Measurements from ENCODE around the gene HSPBP1. TPM values are rescaled to one million over a fixed set of nuclear protein-coding genes. Genes with fewer than 3 reads are reported as not detected.

HSPBP1 gene
- total RNA-seq, 5 donors from 2014 or later (not counting 1 experiment from before 2014, with no cell fraction given) = 16.8 to 27.6 (median 24.7) TPM

DNA sequence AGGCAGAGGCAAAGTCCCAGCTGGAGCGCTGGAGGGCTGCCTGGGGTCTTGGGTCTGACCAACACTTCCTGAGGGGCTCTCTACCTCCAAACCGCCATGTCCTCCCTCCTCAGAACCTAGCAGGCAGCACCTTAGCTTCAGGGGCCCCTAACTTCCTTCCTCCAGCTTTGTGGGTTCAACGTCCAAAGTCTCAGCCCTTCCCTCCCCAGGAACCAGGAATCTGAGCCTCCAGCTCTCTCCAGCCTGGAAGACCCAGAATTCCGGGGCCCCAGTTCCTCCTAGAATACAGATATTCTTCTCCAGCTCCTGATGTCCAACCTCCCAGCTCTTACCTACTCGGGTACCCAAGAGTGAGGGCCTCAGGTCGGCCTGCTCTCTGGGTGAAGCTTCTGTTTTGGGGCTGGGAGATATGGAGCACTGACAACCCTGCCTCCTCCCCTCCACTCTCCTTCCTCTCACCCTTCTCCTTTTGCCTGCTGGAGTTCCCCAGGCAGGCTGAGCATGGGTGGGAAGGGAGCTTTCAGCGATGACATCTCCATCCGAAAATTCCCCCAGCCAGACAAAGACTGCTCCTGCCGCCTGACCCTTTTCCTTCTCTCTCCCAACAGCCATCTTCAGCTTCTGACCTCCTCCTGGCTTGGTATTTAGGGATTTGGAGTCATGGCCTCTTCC is 41.7 kb upstream of the HSPBP1 start:
- Histone ChIP-seq H3K27ac (ENCODE audit: low read length) (no peak overlapping the region), H3K4me3 (ENCODE audit: control insufficient read depth in 1 of 2, extremely low read depth in 1 of 2, low read length in 1 of 2) (no peak overlapping the region), H3K27me3 (replicated peaks in 1 of 2; ENCODE audit: control insufficient read depth in 2 of 2, extremely low read depth in 1 of 2, insufficient read depth in 2 of 2, low read length in 1 of 2) (peaks cover 0 to 33% of the 10 kb centered on the region in 2 experiments), H3K4me1 (ENCODE audit: control insufficient read depth in 1 of 2, extremely low read depth in 1 of 2, insufficient read depth in 2 of 2, low read length in 2 of 2) (no peaks in the 10 kb centered on the region), H3K9me3 (no peaks in the 10 kb centered on the region), H3K36me3 (ENCODE audit: control insufficient read depth in 2 of 2, extremely low read depth in 1 of 2, insufficient read depth in 1 of 2, low read length in 1 of 2) (no peaks in the 10 kb centered on the region)
- peaks cover 5 to 19% of the 10 kb centered on the region in 2 donors for H3K27me3 Mint-ChIP-seq
- ChIA-PET CTCF (interaction anchor here in 1 of 2 donors (0.5 kb wide), 1 partner anchor 16 kb away, joined by 3 read pairs; no protein-coding TSS in a partner anchor), POLR2A (no interaction called here)
- H3K9me3 Mint-ChIP-seq = no peaks in the 10 kb centered on the region
- H3K36me3 Mint-ChIP-seq = no peaks in the 10 kb centered on the region
- H3K4me1 Mint-ChIP-seq = no peaks in the 10 kb centered on the region
- WGBS (ENCODE audit: insufficient coverage) = 21% methylated on average over 2 of the region's 9 CpGs
- ATAC-seq (replicated peaks in 1 of 4) = no peak
- no peak overlapping the region for H3K4me3 Mint-ChIP-seq
- H3K27ac Mint-ChIP-seq = no peak overlapping the region
- DNase-seq = no peak

DNA sequence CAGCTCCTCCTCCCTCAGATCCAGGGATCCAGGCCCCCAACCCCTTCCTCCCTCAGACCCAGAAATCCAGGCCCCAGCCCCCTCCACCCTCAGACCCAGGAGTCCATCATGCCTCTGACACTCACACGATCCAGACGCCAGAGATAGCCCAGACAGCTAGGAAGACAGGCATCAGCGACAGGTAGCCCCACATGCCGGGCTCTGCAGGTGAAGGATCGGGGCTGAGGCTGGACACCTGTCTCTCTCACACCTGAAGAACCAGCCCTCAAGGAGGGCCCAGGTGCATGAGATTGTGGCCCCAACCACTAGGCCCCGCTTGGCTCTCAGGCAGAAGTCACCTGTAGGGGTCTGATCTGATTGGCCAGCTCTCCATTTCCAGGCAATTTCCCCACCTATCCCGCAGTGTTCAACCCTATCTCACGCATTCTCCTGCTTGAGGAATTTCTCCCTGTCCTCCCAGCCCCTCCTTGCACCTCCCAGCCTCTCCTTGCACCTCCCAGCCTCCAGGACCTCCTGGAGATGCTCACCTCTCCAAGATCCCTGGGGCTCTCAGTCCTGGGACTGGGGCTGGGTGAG is 41.0 kb upstream of the HSPBP1 start:
- DNase-seq (no peak), ATAC-seq (replicated peaks in 1 of 4) (no peak)
- no peaks in the 10 kb centered on the region for H3K4me1 ChIP-seq (ENCODE audit: control insufficient read depth in 1 of 2, extremely low read depth in 1 of 2, insufficient read depth in 2 of 2, low read length in 2 of 2)
- H3K27ac ChIP-seq (ENCODE audit: low read length) = no peak overlapping the region
- H3K9me3 ChIP-seq = no peaks in the 10 kb centered on the region
- WGBS (ENCODE audit: insufficient coverage) = 85% methylated on average over 8 of the region's 8 CpGs
- no peak overlapping the region for H3K4me3 Mint-ChIP-seq
- no peaks in the 10 kb centered on the region for H3K4me1 Mint-ChIP-seq
- no peaks in the 10 kb centered on the region for H3K36me3 ChIP-seq (ENCODE audit: control insufficient read depth in 2 of 2, extremely low read depth in 1 of 2, insufficient read depth in 1 of 2, low read length in 1 of 2)
- H3K27me3 ChIP-seq (replicated peaks in 1 of 2; ENCODE audit: control insufficient read depth in 2 of 2, extremely low read depth in 1 of 2, insufficient read depth in 2 of 2, low read length in 1 of 2) = peaks cover 0 to 33% of the 10 kb centered on the region in 2 experiments
- H3K36me3 Mint-ChIP-seq = no peaks in the 10 kb centered on the region
- no peak overlapping the region for H3K27ac Mint-ChIP-seq
- H3K9me3 Mint-ChIP-seq = no peaks in the 10 kb centered on the region
- no peak overlapping the region for H3K4me3 ChIP-seq (ENCODE audit: control insufficient read depth in 1 of 2, extremely low read depth in 1 of 2, low read length in 1 of 2)
- ChIA-PET POLR2A (no interaction called here), CTCF (interaction anchor here in 1 of 2 donors (0.5 kb wide), 1 partner anchor 17 kb away, joined by 3 read pairs; no protein-coding TSS in a partner anchor)
- H3K27me3 Mint-ChIP-seq = peaks cover 5 to 16% of the 10 kb centered on the region in 2 donors

DNA sequence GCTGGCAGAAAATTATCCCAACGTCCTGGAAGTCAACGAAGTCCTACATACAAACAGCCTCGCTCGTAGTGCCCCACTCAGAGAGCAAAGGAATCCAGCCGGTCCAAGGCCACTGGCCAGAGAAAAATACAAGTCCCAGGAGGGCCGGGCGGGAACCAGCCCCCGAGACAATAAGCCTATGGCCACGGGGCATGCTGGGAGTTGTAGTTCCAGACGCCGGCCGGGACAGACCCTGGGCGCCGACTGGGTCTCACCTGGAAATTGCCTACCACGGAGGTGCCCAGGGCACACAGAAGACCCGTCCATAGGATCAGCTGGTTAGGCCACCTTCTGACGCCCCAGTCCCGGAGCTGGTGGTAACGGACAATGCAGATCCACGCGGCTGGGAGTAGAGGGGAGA is 39.9 kb upstream of the HSPBP1 start:
- H3K4me1 ChIP-seq (ENCODE audit: control insufficient read depth in 1 of 2, extremely low read depth in 1 of 2, insufficient read depth in 2 of 2, low read length in 2 of 2) = no peaks in the 10 kb centered on the region
- no peaks in the 10 kb centered on the region for H3K36me3 ChIP-seq (ENCODE audit: control insufficient read depth in 2 of 2, extremely low read depth in 1 of 2, insufficient read depth in 1 of 2, low read length in 1 of 2)
- H3K36me3 Mint-ChIP-seq = no peaks in the 10 kb centered on the region
- H3K27me3 ChIP-seq (replicated peaks in 1 of 2; ENCODE audit: control insufficient read depth in 2 of 2, extremely low read depth in 1 of 2, insufficient read depth in 2 of 2, low read length in 1 of 2) = peaks cover 0 to 29% of the 10 kb centered on the region in 2 experiments
- ChIA-PET CTCF (no interaction called here), POLR2A (no interaction called here)
- H3K9me3 ChIP-seq = no peaks in the 10 kb centered on the region
- no peaks in the 10 kb centered on the region for H3K9me3 Mint-ChIP-seq
- no peak overlapping the region for H3K27ac ChIP-seq (ENCODE audit: low read length)
- H3K27ac Mint-ChIP-seq = no peak overlapping the region
- DNase-seq (no peak), ATAC-seq (replicated peaks in 1 of 4) (no peak)
- no peaks in the 10 kb centered on the region for H3K4me1 Mint-ChIP-seq
- WGBS (ENCODE audit: insufficient coverage) = 83% methylated on average over 20 of the region's 21 CpGs
- H3K4me3 ChIP-seq (ENCODE audit: control insufficient read depth in 1 of 2, extremely low read depth in 1 of 2, low read length in 1 of 2) = no peak overlapping the region
- peaks cover 5 to 13% of the 10 kb centered on the region in 2 donors for H3K27me3 Mint-ChIP-seq
- no peak overlapping the region for H3K4me3 Mint-ChIP-seq

DNA sequence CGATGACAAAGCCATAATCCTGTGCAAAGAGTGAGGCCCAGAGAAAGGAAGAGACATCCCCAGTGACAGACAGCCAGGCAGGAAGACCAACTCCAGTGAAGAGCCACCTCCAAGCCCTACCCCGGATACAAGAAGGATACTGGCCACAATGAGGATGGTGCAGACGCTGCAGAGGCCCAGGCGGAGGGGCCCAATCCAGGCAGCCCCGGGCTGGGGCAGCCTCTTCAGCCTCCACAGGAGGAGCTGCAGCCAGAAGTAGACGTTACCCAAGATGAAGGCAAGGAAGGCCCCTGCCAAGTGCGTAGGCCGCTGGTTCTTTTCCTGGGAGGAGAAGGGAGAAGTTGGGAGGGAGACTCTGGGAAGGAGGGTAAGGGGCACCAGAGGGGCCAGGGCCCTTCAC is 36.7 kb upstream of the HSPBP1 start:
- Histone ChIP-seq H3K9me3 (no peaks in the 10 kb centered on the region), H3K4me1 (ENCODE audit: control insufficient read depth in 1 of 2, extremely low read depth in 1 of 2, insufficient read depth in 2 of 2, low read length in 2 of 2) (no peaks in the 10 kb centered on the region), H3K36me3 (ENCODE audit: control insufficient read depth in 2 of 2, extremely low read depth in 1 of 2, insufficient read depth in 1 of 2, low read length in 1 of 2) (no peaks in the 10 kb centered on the region), H3K4me3 (ENCODE audit: control insufficient read depth in 1 of 2, extremely low read depth in 1 of 2, low read length in 1 of 2) (no peak overlapping the region), H3K27me3 (replicated peaks in 1 of 2; ENCODE audit: control insufficient read depth in 2 of 2, extremely low read depth in 1 of 2, insufficient read depth in 2 of 2, low read length in 1 of 2) (peaks cover 0 to 13% of the 10 kb centered on the region in 2 experiments), H3K27ac (ENCODE audit: low read length) (no peak overlapping the region)
- Mint-ChIP-seq H3K36me3 (no peaks in the 10 kb centered on the region), H3K27ac (no peak overlapping the region), H3K4me1 (peaks cover 0 to 6% (median 0%) of the 10 kb centered on the region in 3 donors), H3K4me3 (no peak overlapping the region), H3K9me3 (no peaks in the 10 kb centered on the region), H3K27me3 (peaks cover 0 to 2% of the 10 kb centered on the region in 2 donors)
- DNase-seq = no peak
- POLR2A ChIA-PET = no interaction called here
- CTCF ChIA-PET = no interaction called here
- ATAC-seq (replicated peaks in 1 of 4) = no peak
- WGBS (ENCODE audit: insufficient coverage) = 85% methylated on average over 8 of the region's 8 CpGs

DNA sequence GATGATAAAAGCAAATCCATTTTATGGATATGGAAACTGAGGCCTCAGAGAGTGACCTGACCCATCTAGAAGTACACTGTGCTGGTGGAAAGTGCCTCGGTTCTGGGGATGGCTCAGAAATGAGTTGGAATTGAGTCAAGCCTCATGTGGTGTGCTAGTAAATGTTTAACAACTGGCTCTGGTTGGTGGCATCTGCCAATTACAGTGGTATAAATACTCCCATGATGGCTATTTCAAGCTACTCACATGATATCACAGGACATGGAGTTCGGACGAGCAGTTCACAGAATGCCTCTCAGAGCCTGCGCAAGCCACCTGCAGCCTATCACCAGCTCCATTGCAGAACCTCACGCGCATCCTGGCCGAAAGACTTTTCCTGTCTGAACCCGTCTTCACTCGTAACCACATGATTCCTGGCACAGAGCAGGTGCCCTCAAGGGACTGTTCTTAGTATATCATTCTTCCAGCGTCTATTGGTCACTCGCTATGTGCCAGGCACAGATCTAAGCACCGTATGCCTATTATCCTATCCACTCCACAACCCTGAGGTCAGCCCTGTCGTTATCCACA is 36.1 kb upstream of the HSPBP1 start:
- Mint-ChIP-seq H3K27ac (no peak overlapping the region), H3K4me3 (no peak overlapping the region), H3K9me3 (no peaks in the 10 kb centered on the region), H3K27me3 (no peaks in the 10 kb centered on the region), H3K4me1 (peaks cover 0 to 6% (median 0%) of the 10 kb centered on the region in 3 donors), H3K36me3 (no peaks in the 10 kb centered on the region)
- no peak overlapping the region for H3K4me3 ChIP-seq (ENCODE audit: control insufficient read depth in 1 of 2, extremely low read depth in 1 of 2, low read length in 1 of 2)
- H3K9me3 ChIP-seq = no peaks in the 10 kb centered on the region
- H3K27me3 ChIP-seq (replicated peaks in 1 of 2; ENCODE audit: control insufficient read depth in 2 of 2, extremely low read depth in 1 of 2, insufficient read depth in 2 of 2, low read length in 1 of 2) = peaks cover 0 to 9% of the 10 kb centered on the region in 2 experiments
- H3K27ac ChIP-seq (ENCODE audit: low read length) = no peak overlapping the region
- WGBS (ENCODE audit: insufficient coverage) = 88% methylated on average over 11 of the region's 13 CpGs
- no peaks in the 10 kb centered on the region for H3K36me3 ChIP-seq (ENCODE audit: control insufficient read depth in 2 of 2, extremely low read depth in 1 of 2, insufficient read depth in 1 of 2, low read length in 1 of 2)
- no peaks in the 10 kb centered on the region for H3K4me1 ChIP-seq (ENCODE audit: control insufficient read depth in 1 of 2, extremely low read depth in 1 of 2, insufficient read depth in 2 of 2, low read length in 2 of 2)
- ATAC-seq (replicated peaks in 1 of 4) (no peak), DNase-seq (no peak)
- CTCF ChIA-PET = no interaction called here
- POLR2A ChIA-PET = no interaction called here

DNA sequence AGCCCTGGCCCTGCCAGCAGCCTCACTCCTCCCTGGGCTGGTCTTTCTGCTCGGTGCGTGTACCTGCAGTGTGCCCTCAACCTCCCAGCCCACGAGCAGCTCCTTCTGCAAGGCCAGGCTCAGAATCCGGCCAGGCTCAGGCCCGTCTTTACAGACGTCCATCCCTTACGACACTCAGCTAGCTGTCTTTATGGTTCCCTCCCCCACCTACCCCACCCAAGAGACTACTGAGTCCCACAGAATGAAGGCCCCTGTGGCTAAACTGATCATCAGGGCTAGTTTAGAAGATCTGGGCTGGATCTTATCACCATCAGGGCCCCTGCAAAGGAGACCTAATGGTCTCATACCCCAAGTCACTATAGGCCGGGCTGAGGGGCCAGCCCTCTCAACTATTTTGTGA is 34.5 kb upstream of the HSPBP1 start:
- Histone ChIP-seq H3K9me3 (no peaks in the 10 kb centered on the region), H3K4me3 (ENCODE audit: control insufficient read depth in 1 of 2, extremely low read depth in 1 of 2, low read length in 1 of 2) (no peak overlapping the region), H3K27ac (ENCODE audit: low read length) (no peak overlapping the region), H3K36me3 (ENCODE audit: control insufficient read depth in 2 of 2, extremely low read depth in 1 of 2, insufficient read depth in 1 of 2, low read length in 1 of 2) (no peaks in the 10 kb centered on the region), H3K4me1 (ENCODE audit: control insufficient read depth in 1 of 2, extremely low read depth in 1 of 2, insufficient read depth in 2 of 2, low read length in 2 of 2) (no peaks in the 10 kb centered on the region), H3K27me3 (replicated peaks in 1 of 2; ENCODE audit: control insufficient read depth in 2 of 2, extremely low read depth in 1 of 2, insufficient read depth in 2 of 2, low read length in 1 of 2) (no peaks in the 10 kb centered on the region)
- Mint-ChIP-seq H3K36me3 (no peaks in the 10 kb centered on the region), H3K9me3 (no peaks in the 10 kb centered on the region), H3K27ac (no peak overlapping the region), H3K4me3 (no peak overlapping the region), H3K27me3 (no peaks in the 10 kb centered on the region), H3K4me1 (peaks cover 0 to 6% (median 0%) of the 10 kb centered on the region in 3 donors)
- POLR2A ChIA-PET = no interaction called here
- CTCF ChIA-PET = no interaction called here
- WGBS (ENCODE audit: insufficient coverage) = 90% methylated on average over 4 of the region's 8 CpGs
- no peak for ATAC-seq (replicated peaks in 1 of 4)
- no peak for DNase-seq
